HepG2 (cell line): Measurements from ENCODE around the gene CDH1. TPM values are rescaled to one million over a fixed set of nuclear protein-coding genes. Genes with fewer than 3 reads are reported as not detected.

Experiments used
- KDM3A ChIP-seq: IDR thresholded peaks from 2 replicates; pipeline ENCODE4 v1.6.1; 2018; ENCODE audit warnings: low read depth, missing compliant biosample characterization
- KDM5A ChIP-seq: fragments of 200-600 bp; sonication (generic); IDR thresholded peaks from 2 replicates; pipeline ENCODE4 v1.7.0; 2018; ENCODE audit warnings: antibody characterized with exemption, mild to moderate bottlenecking, low read length, borderline replicate concordance
- KLF16 ChIP-seq, 2 experiments: sonication (generic) in 1 of 2; formaldehyde crosslinking in 1 of 2; IDR thresholded peaks; 2 replicates each; pipeline versions ENCODE4 v1.6.1 to v1.8.0; 2016 to 2023; ENCODE audit warnings: missing genetic modification reagents in 2 of 2, missing compliant biosample characterization in 1 of 2
- MYC ChIP-seq: sonication (generic); formaldehyde crosslinking; IDR thresholded peaks from 2 replicates; pipeline ENCODE4 v1.9.0; 2021; ENCODE audit warnings: missing genetic modification reagents, borderline replicate concordance
- THYN1 ChIP-seq: sonication (generic); formaldehyde crosslinking; IDR thresholded peaks from 2 replicates; pipeline ENCODE4 v1.8.1; 2023; ENCODE audit warnings: low read depth, mild to moderate bottlenecking, moderate library complexity, missing genetic modification reagents, borderline replicate concordance
- ZNF24 ChIP-seq: fragments of 450-650 bp; IDR thresholded peaks from 2 replicates; pipeline ENCODE4 v1.6.1; 2017; ENCODE audit warnings: antibody characterized with exemption, mild to moderate bottlenecking
- ZNF3 ChIP-seq: IDR thresholded peaks from 2 replicates; pipeline ENCODE4 v1.7.0; 2017; ENCODE audit warnings: inconsistent platforms
- ZNF570 ChIP-seq: sonication (generic); formaldehyde crosslinking; IDR thresholded peaks from 2 replicates; pipeline ENCODE4 v1.4.0; 2020; ENCODE audit warnings: mild to moderate bottlenecking, missing genetic modification reagents, borderline replicate concordance
- polyA plus RNA-seq, 8 experiments: library from polyadenylated mRNA; depleted of rRNA in 3 of 8; stranded (reverse) in 7 of 8; unstranded in 1 of 8; fragments of >200 nt; fragmentation: Illumina TruSeq in 4 of 8; extraction: Trizol in 4 of 8; gene quantifications; 2 replicates each; pipeline versions ENCODE4 v1.2.1 to v1.2.3, GENCODE V29; 2011 to 2016; ENCODE audit warnings: low read depth in 4 of 8, missing spikeins in 1 of 8, mixed read lengths in 1 of 8; ENCODE audit not compliant: insufficient read depth in 1 of 8
- total RNA-seq, 5 experiments: library from RNA; depleted of rRNA; stranded (reverse); fragments of >200 nt; fragmentation: Illumina TruSeq; extraction: Trizol; gene quantifications; 2 replicates each; pipeline ENCODE4 v1.2.3, GENCODE V29; 2016; ENCODE audit warnings: low read depth in 1 of 5
- TF ChIP-seq, protein P1 (sequence below): sonication (generic); formaldehyde crosslinking; IDR thresholded peaks from 2 replicates; pipeline ENCODE4 v1.4.0; 2020; ENCODE audit warnings: mild to moderate bottlenecking, missing genetic modification reagents
- TF ChIP-seq, protein P2 (sequence below): sonication (generic); formaldehyde crosslinking; IDR thresholded peaks from 2 replicates; pipeline ENCODE4 v1.4.0; 2020; ENCODE audit warnings: mild to moderate bottlenecking, missing genetic modification reagents
- TF ChIP-seq, protein P3 (sequence below): sonication (generic); formaldehyde crosslinking; IDR thresholded peaks from 2 replicates; pipeline ENCODE4 v1.5.0; 2020; ENCODE audit warnings: mild to moderate bottlenecking, missing genetic modification reagents, moderate library complexity
- TF ChIP-seq, protein P4 (sequence below): sonication (generic); formaldehyde crosslinking; IDR thresholded peaks from 2 replicates; pipeline ENCODE4 v1.5.1; 2020; ENCODE audit warnings: missing genetic modification reagents, mild to moderate bottlenecking, borderline replicate concordance
- TF ChIP-seq, protein P5 (sequence below): sonication (generic); formaldehyde crosslinking; IDR thresholded peaks from 2 replicates; pipeline ENCODE4 v1.4.0; 2020; ENCODE audit warnings: missing genetic modification reagents, borderline replicate concordance

The CDH1 gene
- total and polyA plus RNA-seq, 2 of the 13 experiments (the other 11 are each of a cell fraction or from before 2014, with no cell fraction given): 0.95 to 9.8 TPM

DNA sequence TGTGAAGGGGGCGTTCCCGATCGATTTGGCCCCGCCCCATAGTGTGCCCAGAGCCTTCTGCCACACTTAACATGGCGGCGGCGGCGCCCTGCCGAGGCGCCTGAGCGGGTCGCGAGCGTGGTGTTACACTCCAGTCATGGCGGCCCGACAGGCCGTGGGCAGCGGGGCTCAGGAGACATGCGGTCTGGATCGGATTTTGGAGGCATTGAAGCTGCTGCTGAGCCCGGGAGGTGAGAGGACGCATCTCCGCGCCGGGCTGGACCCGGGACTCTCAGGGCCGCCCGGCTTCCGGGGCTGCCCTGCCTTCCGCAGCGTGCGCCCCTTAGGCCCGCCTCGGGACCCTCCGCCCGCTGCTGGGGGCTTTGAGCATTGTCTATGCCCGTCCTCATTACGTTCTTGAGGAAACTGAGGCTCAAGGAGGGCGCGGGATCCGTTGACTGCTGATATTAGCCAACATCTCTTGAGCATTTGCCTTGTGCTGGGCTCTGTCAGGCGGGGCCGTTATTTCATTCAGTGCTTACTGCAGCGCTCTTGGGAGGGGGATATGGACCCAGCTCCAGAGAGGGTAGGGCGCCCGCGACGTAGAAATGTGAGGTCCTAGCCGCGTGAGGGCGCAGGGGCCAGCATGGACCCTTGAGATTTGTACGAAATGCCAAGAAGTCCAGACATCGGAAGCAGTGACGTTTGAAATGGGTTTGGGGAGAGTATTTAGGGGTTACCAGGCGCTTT, 106.6 kb downstream of the CDH1 start, which contains the start of gene TANGO6 (continued):
- TF ChIP-seq, protein P1, sequence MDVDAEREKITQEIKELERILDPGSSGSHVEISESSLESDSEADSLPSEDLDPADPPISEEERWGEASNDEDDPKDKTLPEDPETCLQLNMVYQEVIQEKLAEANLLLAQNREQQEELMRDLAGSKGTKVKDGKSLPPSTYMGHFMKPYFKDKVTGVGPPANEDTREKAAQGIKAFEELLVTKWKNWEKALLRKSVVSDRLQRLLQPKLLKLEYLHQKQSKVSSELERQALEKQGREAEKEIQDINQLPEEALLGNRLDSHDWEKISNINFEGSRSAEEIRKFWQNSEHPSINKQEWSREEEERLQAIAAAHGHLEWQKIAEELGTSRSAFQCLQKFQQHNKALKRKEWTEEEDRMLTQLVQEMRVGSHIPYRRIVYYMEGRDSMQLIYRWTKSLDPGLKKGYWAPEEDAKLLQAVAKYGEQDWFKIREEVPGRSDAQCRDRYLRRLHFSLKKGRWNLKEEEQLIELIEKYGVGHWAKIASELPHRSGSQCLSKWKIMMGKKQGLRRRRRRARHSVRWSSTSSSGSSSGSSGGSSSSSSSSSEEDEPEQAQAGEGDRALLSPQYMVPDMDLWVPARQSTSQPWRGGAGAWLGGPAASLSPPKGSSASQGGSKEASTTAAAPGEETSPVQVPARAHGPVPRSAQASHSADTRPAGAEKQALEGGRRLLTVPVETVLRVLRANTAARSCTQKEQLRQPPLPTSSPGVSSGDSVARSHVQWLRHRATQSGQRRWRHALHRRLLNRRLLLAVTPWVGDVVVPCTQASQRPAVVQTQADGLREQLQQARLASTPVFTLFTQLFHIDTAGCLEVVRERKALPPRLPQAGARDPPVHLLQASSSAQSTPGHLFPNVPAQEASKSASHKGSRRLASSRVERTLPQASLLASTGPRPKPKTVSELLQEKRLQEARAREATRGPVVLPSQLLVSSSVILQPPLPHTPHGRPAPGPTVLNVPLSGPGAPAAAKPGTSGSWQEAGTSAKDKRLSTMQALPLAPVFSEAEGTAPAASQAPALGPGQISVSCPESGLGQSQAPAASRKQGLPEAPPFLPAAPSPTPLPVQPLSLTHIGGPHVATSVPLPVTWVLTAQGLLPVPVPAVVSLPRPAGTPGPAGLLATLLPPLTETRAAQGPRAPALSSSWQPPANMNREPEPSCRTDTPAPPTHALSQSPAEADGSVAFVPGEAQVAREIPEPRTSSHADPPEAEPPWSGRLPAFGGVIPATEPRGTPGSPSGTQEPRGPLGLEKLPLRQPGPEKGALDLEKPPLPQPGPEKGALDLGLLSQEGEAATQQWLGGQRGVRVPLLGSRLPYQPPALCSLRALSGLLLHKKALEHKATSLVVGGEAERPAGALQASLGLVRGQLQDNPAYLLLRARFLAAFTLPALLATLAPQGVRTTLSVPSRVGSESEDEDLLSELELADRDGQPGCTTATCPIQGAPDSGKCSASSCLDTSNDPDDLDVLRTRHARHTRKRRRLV (CRISPR knock-in tag): no peak
- TF ChIP-seq, protein P2, sequence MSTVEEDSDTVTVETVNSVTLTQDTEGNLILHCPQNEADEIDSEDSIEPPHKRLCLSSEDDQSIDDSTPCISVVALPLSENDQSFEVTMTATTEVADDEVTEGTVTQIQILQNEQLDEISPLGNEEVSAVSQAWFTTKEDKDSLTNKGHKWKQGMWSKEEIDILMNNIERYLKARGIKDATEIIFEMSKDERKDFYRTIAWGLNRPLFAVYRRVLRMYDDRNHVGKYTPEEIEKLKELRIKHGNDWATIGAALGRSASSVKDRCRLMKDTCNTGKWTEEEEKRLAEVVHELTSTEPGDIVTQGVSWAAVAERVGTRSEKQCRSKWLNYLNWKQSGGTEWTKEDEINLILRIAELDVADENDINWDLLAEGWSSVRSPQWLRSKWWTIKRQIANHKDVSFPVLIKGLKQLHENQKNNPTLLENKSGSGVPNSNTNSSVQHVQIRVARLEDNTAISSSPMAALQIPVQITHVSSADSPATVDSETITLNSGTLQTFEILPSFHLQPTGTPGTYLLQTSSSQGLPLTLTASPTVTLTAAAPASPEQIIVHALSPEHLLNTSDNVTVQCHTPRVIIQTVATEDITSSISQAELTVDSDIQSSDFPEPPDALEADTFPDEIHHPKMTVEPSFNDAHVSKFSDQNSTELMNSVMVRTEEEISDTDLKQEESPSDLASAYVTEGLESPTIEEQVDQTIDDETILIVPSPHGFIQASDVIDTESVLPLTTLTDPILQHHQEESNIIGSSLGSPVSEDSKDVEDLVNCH (CRISPR knock-in tag): peak; percentile 64; the same call in 1 of the 2 replicates
- TF ChIP-seq, protein P3, sequence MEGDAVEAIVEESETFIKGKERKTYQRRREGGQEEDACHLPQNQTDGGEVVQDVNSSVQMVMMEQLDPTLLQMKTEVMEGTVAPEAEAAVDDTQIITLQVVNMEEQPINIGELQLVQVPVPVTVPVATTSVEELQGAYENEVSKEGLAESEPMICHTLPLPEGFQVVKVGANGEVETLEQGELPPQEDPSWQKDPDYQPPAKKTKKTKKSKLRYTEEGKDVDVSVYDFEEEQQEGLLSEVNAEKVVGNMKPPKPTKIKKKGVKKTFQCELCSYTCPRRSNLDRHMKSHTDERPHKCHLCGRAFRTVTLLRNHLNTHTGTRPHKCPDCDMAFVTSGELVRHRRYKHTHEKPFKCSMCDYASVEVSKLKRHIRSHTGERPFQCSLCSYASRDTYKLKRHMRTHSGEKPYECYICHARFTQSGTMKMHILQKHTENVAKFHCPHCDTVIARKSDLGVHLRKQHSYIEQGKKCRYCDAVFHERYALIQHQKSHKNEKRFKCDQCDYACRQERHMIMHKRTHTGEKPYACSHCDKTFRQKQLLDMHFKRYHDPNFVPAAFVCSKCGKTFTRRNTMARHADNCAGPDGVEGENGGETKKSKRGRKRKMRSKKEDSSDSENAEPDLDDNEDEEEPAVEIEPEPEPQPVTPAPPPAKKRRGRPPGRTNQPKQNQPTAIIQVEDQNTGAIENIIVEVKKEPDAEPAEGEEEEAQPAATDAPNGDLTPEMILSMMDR: peak; percentile 88
- no peak for TF ChIP-seq ZNF24
- 0 out of 2 replicates have a peak, but pooled peaks have one; percentile 16 for TF ChIP-seq ZNF3 (CRISPR knock-in tag)
- TF ChIP-seq MYC: peak; percentile 92
- TF ChIP-seq, protein P4, sequence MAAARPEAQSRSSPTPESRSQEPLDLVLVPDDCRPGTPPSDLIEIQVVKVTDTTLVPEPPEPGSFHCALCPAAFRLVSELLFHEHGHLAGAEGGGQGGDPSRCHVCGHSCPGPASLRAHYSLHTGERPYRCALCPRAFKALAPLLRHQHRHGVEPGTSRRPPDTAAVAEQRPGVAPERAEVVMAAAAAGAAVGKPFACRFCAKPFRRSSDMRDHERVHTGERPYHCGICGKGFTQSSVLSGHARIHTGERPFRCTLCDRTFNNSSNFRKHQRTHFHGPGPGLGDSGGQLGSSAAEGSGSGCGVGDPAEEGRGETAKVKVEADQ (CRISPR knock-in tag): peak; percentile 74; the same call in 1 of the 2 replicates
- TF ChIP-seq KLF16 (CRISPR knock-in tag; IDR thresholded peaks at IDR 0.05): peak in 1 of 2 experiments; percentile 80; a peak in 2 of 4 replicates
- peak; percentile 75 for TF ChIP-seq KDM3A (CRISPR knock-in tag)
- TF ChIP-seq, protein P5, sequence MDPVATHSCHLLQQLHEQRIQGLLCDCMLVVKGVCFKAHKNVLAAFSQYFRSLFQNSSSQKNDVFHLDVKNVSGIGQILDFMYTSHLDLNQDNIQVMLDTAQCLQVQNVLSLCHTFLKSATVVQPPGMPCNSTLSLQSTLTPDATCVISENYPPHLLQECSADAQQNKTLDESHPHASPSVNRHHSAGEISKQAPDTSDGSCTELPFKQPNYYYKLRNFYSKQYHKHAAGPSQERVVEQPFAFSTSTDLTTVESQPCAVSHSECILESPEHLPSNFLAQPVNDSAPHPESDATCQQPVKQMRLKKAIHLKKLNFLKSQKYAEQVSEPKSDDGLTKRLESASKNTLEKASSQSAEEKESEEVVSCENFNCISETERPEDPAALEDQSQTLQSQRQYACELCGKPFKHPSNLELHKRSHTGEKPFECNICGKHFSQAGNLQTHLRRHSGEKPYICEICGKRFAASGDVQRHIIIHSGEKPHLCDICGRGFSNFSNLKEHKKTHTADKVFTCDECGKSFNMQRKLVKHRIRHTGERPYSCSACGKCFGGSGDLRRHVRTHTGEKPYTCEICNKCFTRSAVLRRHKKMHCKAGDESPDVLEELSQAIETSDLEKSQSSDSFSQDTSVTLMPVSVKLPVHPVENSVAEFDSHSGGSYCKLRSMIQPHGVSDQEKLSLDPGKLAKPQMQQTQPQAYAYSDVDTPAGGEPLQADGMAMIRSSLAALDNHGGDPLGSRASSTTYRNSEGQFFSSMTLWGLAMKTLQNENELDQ (CRISPR knock-in tag): peak; percentile 74; the same call in 1 of the 2 replicates
- peak; percentile 66; the same call in 1 of the 2 replicates for TF ChIP-seq KDM5A
- 0 out of 2 replicates have a peak, but pooled peaks have one; percentile 50 for TF ChIP-seq ZNF570
- TF ChIP-seq THYN1: peak; percentile 88; the same call in 1 of the 2 replicates
